Activated B cell treated with CpG ODN at 0.5 μM for 24 hours (primary cell): ENCODE data around the gene CCDC6. TPM values are rescaled to one million over a fixed set of nuclear protein-coding genes. Genes with fewer than 3 reads are reported as not detected.
A peak's percentile ranks its signal among the peaks of the same experiment; 100 is the strongest.

Experiments used
- ATAC-seq: fragments of 200-7000 bp; cut with Tn5 transposase; one replicate; pipeline ENCODE4 v1.10.0; 2021; ENCODE audit warnings: low read depth, mild to moderate bottlenecking, moderate library complexity
- CTCF ChIA-PET: fragments of 350-600 bp; sonication (Branson Sonifier 250); formaldehyde crosslinking; loops from one replicate; lab custom pipeline; 2021; ENCODE audit warnings: antibody characterized with exemption; lab: Charles Lee
- POLR2A ChIA-PET: fragments of 350-600 bp; sonication (Branson Sonifier 250); formaldehyde crosslinking; loops from one replicate; lab custom pipeline; 2021; ENCODE audit warnings: antibody characterized with exemption; lab: Charles Lee
- DNase-seq: peaks from one replicate; pipeline ENCODE4 v3.0.0; 2022
- H3K27ac Mint-ChIP-seq: one replicate; pipeline ENCODE4 v1.8.0; 2020; ENCODE audit warnings: mixed read lengths
- H3K27me3 Mint-ChIP-seq: one replicate; pipeline ENCODE4 v1.8.0; 2021; ENCODE audit warnings: mixed read lengths
- H3K36me3 Mint-ChIP-seq: one replicate; pipeline ENCODE4 v1.8.0; 2021; ENCODE audit warnings: low read depth, mixed read lengths
- H3K4me1 Mint-ChIP-seq: one replicate; pipeline ENCODE4 v1.8.0; 2021; ENCODE audit warnings: mixed read lengths
- H3K4me3 Mint-ChIP-seq: one replicate; pipeline ENCODE4 v1.8.0; 2020; ENCODE audit warnings: mild to moderate bottlenecking, mixed read lengths
- H3K9me3 Mint-ChIP-seq: one replicate; pipeline ENCODE4 v1.8.0; 2020; ENCODE audit warnings: mixed read lengths
- intact Hi-C: fragments of 100-400 bp; cut with micrococcal nuclease; formaldehyde crosslinking; loops from one replicate; pipeline ENCODE4 v1.15.1; 2024
- total RNA-seq: library from RNA; stranded (reverse); gene quantifications from 2 replicates; pipeline ENCODE4 v1.2.3, GENCODE V29; 2022
- TF ChIP-seq, protein P1 (sequence below): fragments of 200-600 bp; IDR thresholded peaks from one replicate; pipeline ENCODE4 v1.8.0; 2022; ENCODE audit warnings: antibody characterized with exemption, mild to moderate bottlenecking

CCDC6 gene
- total RNA-seq, 1 donor from 2014 or later: 32.2 TPM

DNA sequence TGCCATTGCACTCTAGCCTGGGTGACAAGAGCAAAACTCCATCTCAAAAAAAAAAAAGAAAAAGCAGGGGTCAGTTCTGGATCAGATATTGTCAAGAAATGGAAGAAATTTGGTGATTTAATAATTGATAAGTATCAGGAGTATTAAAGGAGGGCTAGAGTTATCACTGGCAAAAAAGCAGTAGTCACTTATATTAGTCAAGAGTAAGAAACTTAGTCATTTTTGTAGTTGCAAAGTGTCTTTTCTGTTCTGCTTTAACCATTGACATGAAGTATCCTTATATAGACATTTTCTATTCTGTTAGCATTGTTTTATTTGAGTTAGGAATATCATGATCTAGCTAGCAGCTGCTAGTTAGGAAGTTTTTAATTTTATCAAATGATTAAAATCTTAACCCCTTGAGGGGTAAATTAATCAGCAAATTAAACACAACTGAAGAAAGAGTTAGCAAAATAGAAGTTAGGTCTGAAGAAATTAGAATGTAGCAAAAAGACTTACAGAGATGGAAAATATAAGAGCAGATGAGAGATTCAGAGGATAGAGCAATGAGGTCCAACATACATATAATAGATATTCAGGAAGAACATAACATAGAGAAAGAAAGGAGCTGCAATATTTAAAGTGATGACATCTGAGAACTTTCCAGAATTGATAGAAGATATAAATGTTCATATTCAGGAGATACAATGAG lies 7.3 kb upstream of the CCDC6 start:
- ATAC-seq: no peak
- intact Hi-C loops: no loop called here
- CTCF ChIA-PET: interaction anchor here (0.7 kb wide), 1 partner anchor 49 kb away, joined by 3 read pairs; no protein-coding TSS in a partner anchor
- no peak for DNase-seq
- H3K4me1 Mint-ChIP-seq: peaks cover 4% of the 10 kb centered on the region
- POLR2A ChIA-PET: no interaction called here
- peaks cover 5% of the 10 kb centered on the region for H3K9me3 Mint-ChIP-seq
- no peak overlapping the region for H3K27ac Mint-ChIP-seq
- TF ChIP-seq, protein P1, sequence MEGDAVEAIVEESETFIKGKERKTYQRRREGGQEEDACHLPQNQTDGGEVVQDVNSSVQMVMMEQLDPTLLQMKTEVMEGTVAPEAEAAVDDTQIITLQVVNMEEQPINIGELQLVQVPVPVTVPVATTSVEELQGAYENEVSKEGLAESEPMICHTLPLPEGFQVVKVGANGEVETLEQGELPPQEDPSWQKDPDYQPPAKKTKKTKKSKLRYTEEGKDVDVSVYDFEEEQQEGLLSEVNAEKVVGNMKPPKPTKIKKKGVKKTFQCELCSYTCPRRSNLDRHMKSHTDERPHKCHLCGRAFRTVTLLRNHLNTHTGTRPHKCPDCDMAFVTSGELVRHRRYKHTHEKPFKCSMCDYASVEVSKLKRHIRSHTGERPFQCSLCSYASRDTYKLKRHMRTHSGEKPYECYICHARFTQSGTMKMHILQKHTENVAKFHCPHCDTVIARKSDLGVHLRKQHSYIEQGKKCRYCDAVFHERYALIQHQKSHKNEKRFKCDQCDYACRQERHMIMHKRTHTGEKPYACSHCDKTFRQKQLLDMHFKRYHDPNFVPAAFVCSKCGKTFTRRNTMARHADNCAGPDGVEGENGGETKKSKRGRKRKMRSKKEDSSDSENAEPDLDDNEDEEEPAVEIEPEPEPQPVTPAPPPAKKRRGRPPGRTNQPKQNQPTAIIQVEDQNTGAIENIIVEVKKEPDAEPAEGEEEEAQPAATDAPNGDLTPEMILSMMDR: no peak
- no peak overlapping the region for H3K4me3 Mint-ChIP-seq
- H3K36me3 Mint-ChIP-seq: no peaks in the 10 kb centered on the region
- peaks cover 4% of the 10 kb centered on the region for H3K27me3 Mint-ChIP-seq

DNA sequence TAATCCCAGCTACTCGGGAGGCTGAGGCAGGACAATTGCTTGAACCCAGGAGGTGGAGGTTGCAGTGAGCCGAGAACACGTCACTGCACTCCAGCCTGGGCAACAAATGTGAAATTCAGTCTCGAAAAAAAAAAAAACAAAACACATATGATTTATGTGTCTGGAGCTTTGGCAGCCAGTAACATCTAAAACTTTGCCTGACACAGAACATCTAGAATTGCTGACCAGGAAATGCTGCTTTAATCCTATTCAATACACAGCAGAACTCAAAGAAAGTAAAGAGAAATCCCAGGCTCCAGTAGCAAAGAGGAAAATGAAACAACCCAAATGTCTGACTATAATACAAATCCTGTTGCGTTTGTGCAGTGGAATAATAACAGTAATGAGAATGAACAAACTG lies 4.5 kb upstream of the CCDC6 start:
- ATAC-seq (no peak), DNase-seq (no peak)
- TF ChIP-seq, protein P1: no peak
- intact Hi-C loops: no loop called here
- peaks cover 5% of the 10 kb centered on the region for H3K9me3 Mint-ChIP-seq
- H3K27ac Mint-ChIP-seq: no peak overlapping the region
- ChIA-PET CTCF (no interaction called here), POLR2A (no interaction called here)
- H3K27me3 Mint-ChIP-seq: peaks cover 4% of the 10 kb centered on the region
- H3K4me1 Mint-ChIP-seq: peaks cover 23% of the 10 kb centered on the region
- H3K4me3 Mint-ChIP-seq: no peak overlapping the region
- no peaks in the 10 kb centered on the region for H3K36me3 Mint-ChIP-seq

DNA sequence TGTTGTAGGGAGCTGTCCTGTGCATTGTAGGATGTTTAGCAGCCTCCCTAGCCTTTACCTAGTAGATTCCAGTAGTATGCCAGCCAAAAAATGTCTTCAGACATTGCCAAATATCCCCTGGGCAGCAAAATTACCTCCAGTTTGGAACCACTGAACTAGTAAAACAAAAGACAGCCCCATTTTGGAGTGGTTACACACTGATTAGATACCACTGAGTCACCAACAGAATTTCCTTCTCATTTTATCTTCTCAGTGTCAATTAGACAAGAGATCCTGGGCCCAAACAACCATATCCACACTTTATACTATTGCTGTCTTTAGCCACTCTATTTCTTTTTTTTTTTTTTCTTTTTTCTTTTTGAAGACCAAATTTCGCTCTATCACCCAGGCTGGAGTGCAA lies 3.5 kb upstream of the CCDC6 start:
- CTCF ChIA-PET: interaction anchor here (0.7 to 0.8 kb wide), 2 partner anchors 45 to 726 kb away, joined by 3 to 4 read pairs; no protein-coding TSS in a partner anchor
- ATAC-seq (no peak), DNase-seq (no peak)
- Mint-ChIP-seq H3K4me1 (peaks cover 31% of the 10 kb centered on the region), H3K36me3 (peaks cover 7% of the 10 kb centered on the region), H3K4me3 (no peak overlapping the region), H3K27me3 (peaks cover 4% of the 10 kb centered on the region), H3K9me3 (peaks cover 5% of the 10 kb centered on the region), H3K27ac (no peak overlapping the region)
- intact Hi-C loops: loop anchor here (5.0 to 10.0 kb wide), 7 partner anchors 205 to 1523 kb away; partner anchors contain the start of genes CDK1, SLC16A9 and TFAM
- TF ChIP-seq, protein P1: no peak
- POLR2A ChIA-PET: no interaction called here

DNA sequence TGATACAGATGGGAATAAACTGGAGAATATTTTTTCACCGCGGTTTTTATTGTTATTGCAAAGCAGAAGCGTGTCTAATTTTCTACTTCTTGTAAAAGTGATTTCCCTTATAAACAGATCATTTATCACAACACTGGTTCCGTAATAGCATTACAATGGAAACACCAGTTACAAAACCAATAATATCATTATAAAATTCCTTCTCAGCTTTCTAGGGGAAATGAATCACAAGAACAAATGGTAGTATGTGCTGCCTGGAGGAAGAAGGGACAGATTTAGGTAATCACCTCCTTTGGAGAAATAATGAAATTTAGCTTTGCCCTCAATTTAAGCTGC lies 2.4 kb upstream of the CCDC6 start:
- POLR2A ChIA-PET: interaction anchor here (1.2 to 3.0 kb wide), 4 partner anchors 23 to 329 kb away, joined by 3 to 25 read pairs (median 5); no protein-coding TSS in a partner anchor
- Mint-ChIP-seq H3K27ac (peak overlapping the region; percentile 95), H3K36me3 (peaks cover 8% of the 10 kb centered on the region), H3K4me3 (peak overlapping the region; percentile 95), H3K9me3 (peaks cover under 1% of the 10 kb centered on the region), H3K27me3 (no peaks in the 10 kb centered on the region), H3K4me1 (peaks cover 41% of the 10 kb centered on the region)
- DNase-seq (no peak), ATAC-seq (no peak)
- CTCF ChIA-PET: interaction anchor here (1.0 to 5.1 kb wide), 8 partner anchors 23 to 738 kb away, joined by 3 to 125 read pairs (median 5); no protein-coding TSS in a partner anchor
- intact Hi-C loops: loop anchor here (5.0 to 10.0 kb wide), 7 partner anchors 204 to 1521 kb away; partner anchors contain the start of genes CDK1, SLC16A9 and TFAM
- TF ChIP-seq, protein P1: no peak
